Measurements from ENCODE around the gene CHKB.

Gene CHKB

GRCh38 chr22:50581031-50581949 lies 1.4 kb downstream of the CHKB start (continued):
- TF ChIP-seq ZSCAN18 (tag by site-specific recombination; IDR thresholded peaks at IDR 0.05) (no peak), ZNF138 (tag by site-specific recombination; IDR thresholded peaks at IDR 0.05; ENCODE audit: borderline replicate concordance) (no peak), ZNF521 (tag by site-specific recombination; IDR thresholded peaks at IDR 0.05) (no peak), ZNF654 (tag by site-specific recombination; IDR thresholded peaks at IDR 0.05; ENCODE audit: low read depth) (no peak), ZNF514 (tag by site-specific recombination; IDR thresholded peaks at IDR 0.05) (no peak), ZNF664 (tag by site-specific recombination; IDR thresholded peaks at IDR 0.05) (no peak), ZNF660 (tag by site-specific recombination; IDR thresholded peaks at IDR 0.05) (peak; percentile 58; the same call in 1 of the 2 replicates)

DNA sequence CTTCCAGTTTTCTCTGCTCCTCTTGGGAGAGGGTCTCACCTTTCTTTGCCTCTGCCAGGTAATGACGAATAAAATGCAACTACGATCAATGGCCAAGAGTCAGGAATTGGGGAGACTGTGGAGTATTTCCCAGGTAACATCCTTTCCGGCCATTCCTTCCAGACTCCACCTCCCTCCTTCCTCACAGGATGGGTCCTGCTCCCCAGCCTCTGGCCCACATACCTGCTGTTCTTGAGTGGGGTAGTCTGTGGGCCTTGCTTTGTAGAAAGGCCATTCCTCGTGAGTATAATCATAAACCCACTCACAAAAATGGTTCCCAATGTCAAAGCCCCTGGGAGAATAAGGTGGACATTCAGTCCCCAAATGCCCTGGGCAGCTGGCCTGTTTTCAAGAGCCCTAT lies 2.9 kb downstream of the CHKB start:
- Histone ChIP-seq H3K36me3 (ENCODE audit: control insufficient read depth in 2 of 2, insufficient read depth in 1 of 2, low read length in 2 of 2) (peaks cover 33 to 67% of the 10 kb centered on the region in 2 experiments), H3K4me1 (ENCODE audit: control insufficient read depth, insufficient read depth, low read length) (peaks cover 3% of the 10 kb centered on the region; the same call in 1 of the 2 replicates), H3K27ac (ENCODE audit: extremely low read depth, low read depth, low read length) (no peak overlapping the region), H3K4me3 (ENCODE audit: low read depth, low read length) (no peak overlapping the region), H3K9me3 (ENCODE audit: control insufficient read depth, insufficient read depth, low read depth, low read length) (no peaks in the 10 kb centered on the region)
- ChIA-PET POLR2A (no interaction called here), CTCF (interaction anchor here (2.3 kb wide), 1 partner anchor 16 kb away, joined by 12 read pairs; the partner anchor contains the start of gene SYCE3)
- TF ChIP-seq ZFP3 (tag by site-specific recombination; IDR thresholded peaks at IDR 0.05; ENCODE audit: low read depth) (no peak), ZNF654 (tag by site-specific recombination; IDR thresholded peaks at IDR 0.05; ENCODE audit: low read depth) (no peak), ZNF341 (tag by site-specific recombination; IDR thresholded peaks at IDR 0.05; ENCODE audit: low read depth) (peak; percentile 67), ZBTB17 (tag by site-specific recombination; IDR thresholded peaks at IDR 0.05) (no peak), IKZF3 (tag by site-specific recombination; IDR thresholded peaks at IDR 0.05) (no peak), ZSCAN30 (tag by site-specific recombination; IDR thresholded peaks at IDR 0.05) (no peak), ZNF112 (tag by site-specific recombination; IDR thresholded peaks at IDR 0.05) (no peak), SP2 (tag by site-specific recombination; IDR thresholded peaks at IDR 0.05) (no peak)

DNA sequence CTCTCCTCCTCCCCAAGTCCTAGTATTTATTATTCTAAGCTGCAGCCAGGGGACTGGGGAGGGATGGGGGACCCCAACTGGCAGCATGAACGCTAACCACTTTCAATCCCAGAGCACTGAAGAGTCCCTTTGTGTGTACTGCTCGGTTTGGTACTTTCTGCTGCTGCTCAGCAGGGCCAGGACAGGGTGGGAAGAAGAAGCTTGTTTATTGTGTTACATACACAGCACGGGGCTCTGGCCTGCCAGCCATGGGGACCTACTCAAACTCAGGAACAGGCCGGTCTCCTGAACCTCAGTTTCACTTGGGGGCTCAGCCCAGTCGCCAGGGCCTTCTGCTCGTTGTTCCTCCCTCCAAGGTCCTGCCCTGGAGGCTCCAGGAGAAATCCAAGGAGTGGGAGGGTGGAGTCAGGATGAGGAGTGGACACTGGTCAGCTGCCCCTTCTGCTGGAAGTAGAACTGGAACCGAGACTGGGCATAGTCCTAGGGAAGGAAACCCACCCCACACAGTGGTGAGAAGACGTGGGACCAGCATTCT lies 3.8 kb downstream of the CHKB start:
- POLR2A ChIA-PET, result interaction anchor here (0.9 to 1.6 kb wide), 4 partner anchors 9 to 53 kb away, joined by 3 to 9 read pairs (median 4); partner anchors contain the start of genes SCO2 and SYCE3
- H3K4me3 ChIP-seq (ENCODE audit: low read depth, low read length), result no peak overlapping the region
- TF ChIP-seq HIC1 (tag by site-specific recombination; IDR thresholded peaks at IDR 0.05) (no peak), YY1 (tag by site-specific recombination; IDR thresholded peaks at IDR 0.05) (no peak), ZNF623 (tag by site-specific recombination; IDR thresholded peaks at IDR 0.05) (no peak), ZNF654 (tag by site-specific recombination; IDR thresholded peaks at IDR 0.05; ENCODE audit: low read depth) (no peak), ZNF596 (tag by site-specific recombination; IDR thresholded peaks at IDR 0.05) (no peak), ZNF223 (tag by site-specific recombination; IDR thresholded peaks at IDR 0.05) (no peak), ZNF571 (tag by site-specific recombination; IDR thresholded peaks at IDR 0.05) (no peak), ZNF707 (tag by site-specific recombination; IDR thresholded peaks at IDR 0.05) (no peak), ZNF239 (tag by site-specific recombination; IDR thresholded peaks at IDR 0.05) (no peak), ZNF837 (tag by site-specific recombination; IDR thresholded peaks at IDR 0.05) (no peak), TRIM28 (IDR thresholded peaks at IDR 0.05; ENCODE audit: borderline replicate concordance, low read length) (no peak), ZNF426 (tag by site-specific recombination; IDR thresholded peaks at IDR 0.05) (no peak), ZNF174 (tag by site-specific recombination; IDR thresholded peaks at IDR 0.05) (no peak)
- TF ChIP-seq, protein P1, sequence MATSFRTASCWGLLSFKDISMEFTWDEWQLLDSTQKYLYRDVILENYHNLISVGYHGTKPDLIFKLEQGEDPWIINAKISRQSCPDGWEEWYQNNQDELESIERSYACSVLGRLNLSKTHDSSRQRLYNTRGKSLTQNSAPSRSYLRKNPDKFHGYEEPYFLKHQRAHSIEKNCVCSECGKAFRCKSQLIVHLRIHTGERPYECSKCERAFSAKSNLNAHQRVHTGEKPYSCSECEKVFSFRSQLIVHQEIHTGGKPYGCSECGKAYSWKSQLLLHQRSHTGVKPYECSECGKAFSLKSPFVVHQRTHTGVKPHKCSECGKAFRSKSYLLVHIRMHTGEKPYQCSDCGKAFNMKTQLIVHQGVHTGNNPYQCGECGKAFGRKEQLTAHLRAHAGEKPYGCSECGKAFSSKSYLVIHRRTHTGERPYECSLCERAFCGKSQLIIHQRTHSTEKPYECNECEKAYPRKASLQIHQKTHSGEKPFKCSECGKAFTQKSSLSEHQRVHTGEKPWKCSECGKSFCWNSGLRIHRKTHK (tag by site-specific recombination; IDR thresholded peaks at IDR 0.05), result no peak
- CTCF ChIA-PET, result interaction anchor here (0.6 to 2.3 kb wide), 3 partner anchors 10 to 42 kb away, joined by 3 to 12 read pairs (median 4); partner anchors contain the start of gene SYCE3
- peaks cover 39 to 70% of the 10 kb centered on the region in 2 experiments for H3K36me3 ChIP-seq (ENCODE audit: control insufficient read depth in 2 of 2, insufficient read depth in 1 of 2, low read length in 2 of 2)
- peaks cover 3% of the 10 kb centered on the region; the same call in 1 of the 2 replicates for H3K4me1 ChIP-seq (ENCODE audit: control insufficient read depth, insufficient read depth, low read length)
- H3K27ac ChIP-seq (ENCODE audit: extremely low read depth, low read depth, low read length), result no peak overlapping the region
- H3K9me3 ChIP-seq (ENCODE audit: control insufficient read depth, insufficient read depth, low read depth, low read length), result no peaks in the 10 kb centered on the region
